HepG2 (cell line): ENCODE measurements around the gene PRKCG. TPM values are rescaled to one million over a fixed set of nuclear protein-coding genes. Genes with fewer than 3 reads are reported as not detected.

Experiments used
- ATAC-seq: fragments of 200-7000 bp; cut with Tn5 transposase; 3 replicates; pipeline ENCODE4 v1.9.1; 2020; ENCODE audit warnings: mild to moderate bottlenecking, moderate library complexity
- BruUV-seq: library from RNA; stranded (reverse); fragments of 400-500 nt; replicated peaks from 2 replicates; lab custom pipeline; 2021; lab: Mats Ljungman, UMichigan
- CTCF ChIA-PET: fragments of 300-600 bp; formaldehyde crosslinking; extraction: SDS; loops from one replicate; lab custom pipeline; 2021; ENCODE audit warnings: low total read pairs, inconsistent platforms, low intra/inter-chr PET ratio; lab: Yijun Ruan, JAX
- POLR2A ChIA-PET: fragments of 350-600 bp; sonication (Branson Sonifier 250); formaldehyde crosslinking; loops from one replicate; lab custom pipeline; 2020; ENCODE audit warnings: antibody characterized with exemption, inconsistent platforms; lab: Yijun Ruan, JAX
- DNase-seq: peaks from one replicate; pipeline ENCODE4 v3.0.0-alpha.2; 2015; ENCODE audit warnings: low spot score
- FAIRE-seq: peaks from 3 replicates; lab custom pipeline; 2011; peaks lifted over from hg19 to GRCh38; lab: Jason Lieb, UNC
- H2AFZ ChIP-seq: one replicate; pipeline ENCODE4 v1.6.1; 2011; ENCODE audit warnings: low read length, inconsistent platforms
- H3K27ac ChIP-seq: fragments of 300-600 bp; 3 replicates; pipeline ENCODE4 v1.8.0; 2011; ENCODE audit warnings: mixed run types, mild to moderate bottlenecking, mixed read lengths, low read length, inconsistent platforms; ENCODE audit not compliant: insufficient read depth; ENCODE audit errors: extremely low read length
- H3K27me3 ChIP-seq, 2 experiments: fragments of 200-600 bp in 1 of 2; 2 replicates in 1 of 2; 3 replicates in 1 of 2; pipeline versions ENCODE4 v1.6.0 to v1.8.0; 2011; ENCODE audit warnings: low read length in 2 of 2, mild to moderate bottlenecking in 2 of 2, moderate library complexity in 2 of 2, inconsistent platforms in 1 of 2; ENCODE audit not compliant: insufficient read depth in 2 of 2, control insufficient read depth in 1 of 2
- H3K36me3 ChIP-seq, 2 experiments: fragments of 200-600 bp in 1 of 2; replicated peaks in 1 of 2; 2 replicates in 1 of 2; 3 replicates in 1 of 2; pipeline versions ENCODE4 v1.5.1 to v1.8.0; 2011; ENCODE audit warnings: low read length in 2 of 2, inconsistent platforms in 1 of 2; ENCODE audit not compliant: insufficient read depth in 2 of 2, control insufficient read depth in 1 of 2
- H3K4me1 ChIP-seq: 2 replicates; pipeline ENCODE4 v1.5.1; 2012; ENCODE audit warnings: low read length, inconsistent platforms; ENCODE audit not compliant: insufficient read depth
- H3K4me2 ChIP-seq: 2 replicates; pipeline ENCODE4 v1.6.0; 2011; ENCODE audit warnings: low read depth, low read length, inconsistent platforms
- H3K4me3 ChIP-seq, 3 experiments: fragments of 200-600 bp in 1 of 3; sonication (generic), shearing (Covaris generic) in 1 of 3; replicated peaks in 1 of 3; 2 replicates each; pipeline ENCODE4 v1.5.1; 2011 to 2016; ENCODE audit warnings: low read length in 3 of 3, inconsistent platforms in 2 of 3, low read depth in 2 of 3, mild to moderate bottlenecking in 2 of 3, control low read depth in 1 of 3, mixed read lengths in 1 of 3; ENCODE audit not compliant: insufficient read depth in 1 of 3
- H3K79me2 ChIP-seq: one replicate; pipeline ENCODE4 v1.6.1; 2011; ENCODE audit warnings: low read length, inconsistent platforms; ENCODE audit not compliant: insufficient read depth
- H3K9ac ChIP-seq: 2 replicates; pipeline ENCODE4 v1.6.0; 2011; ENCODE audit warnings: mild to moderate bottlenecking, low read depth, low read length, inconsistent platforms; ENCODE audit not compliant: insufficient read depth
- H3K9me3 ChIP-seq: 2 replicates; pipeline ENCODE4 v1.5.1; 2012; ENCODE audit warnings: mild to moderate bottlenecking, low read length
- H4K20me1 ChIP-seq: 2 replicates; pipeline ENCODE4 v1.6.0; 2011; ENCODE audit warnings: inconsistent platforms, mild to moderate bottlenecking, low read length, moderate library complexity; ENCODE audit not compliant: insufficient read depth
- ARHGAP35 ChIP-seq: sonication (generic); formaldehyde crosslinking; IDR thresholded peaks from 2 replicates; pipeline ENCODE4 v1.9.0; 2022; ENCODE audit warnings: mild to moderate bottlenecking, inconsistent platforms, moderate library complexity, missing genetic modification reagents, borderline replicate concordance
- ATF7 ChIP-seq, 2 experiments: fragments of 450-650 bp in 1 of 2; sonication (generic) in 1 of 2; formaldehyde crosslinking in 1 of 2; IDR thresholded peaks; 2 replicates each; pipeline versions ENCODE4 v1.4.0 to v1.6.1; 2016 to 2020; ENCODE audit warnings: antibody characterized with exemption in 1 of 2, mild to moderate bottlenecking in 1 of 2, missing genetic modification reagents in 1 of 2
- CREB1 ChIP-seq, 2 experiments: fragments of 450-650 bp in 1 of 2; IDR thresholded peaks; 2 replicates each; pipeline ENCODE4 v1.6.1; 2016 to 2017; ENCODE audit warnings: control low read depth in 1 of 2, mild to moderate bottlenecking in 1 of 2, missing compliant biosample characterization in 1 of 2, missing genetic modification characterization in 1 of 2
- MTF1 ChIP-seq: sonication (generic); formaldehyde crosslinking; IDR thresholded peaks from 2 replicates; pipeline ENCODE4 v1.5.0; 2020; ENCODE audit warnings: missing genetic modification reagents
- NCOA2 ChIP-seq: sonication (generic); formaldehyde crosslinking; IDR thresholded peaks from 2 replicates; pipeline ENCODE4 v1.8.0; 2022; ENCODE audit warnings: inconsistent platforms
- NFIB ChIP-seq: sonication (generic); formaldehyde crosslinking; IDR thresholded peaks from 2 replicates; pipeline ENCODE4 v1.9.0; 2021; ENCODE audit warnings: missing genetic modification reagents, mild to moderate bottlenecking, borderline replicate concordance
- RXRB ChIP-seq: IDR thresholded peaks from 2 replicates; pipeline ENCODE4 v1.6.1; 2016; ENCODE audit warnings: borderline replicate concordance, missing genetic modification reagents, missing compliant biosample characterization
- SMAD1 ChIP-seq: sonication (generic); formaldehyde crosslinking; IDR thresholded peaks from 2 replicates; pipeline ENCODE4 v1.4.0; 2020; ENCODE audit warnings: missing genetic modification reagents, low read depth, mild to moderate bottlenecking, borderline replicate concordance
- SMARCE1 ChIP-seq: fragments of 450-650 bp; IDR thresholded peaks from 2 replicates; pipeline ENCODE4 v1.6.1; 2017; ENCODE audit warnings: borderline replicate concordance
- TFDP1 ChIP-seq: IDR thresholded peaks from 2 replicates; pipeline ENCODE4 v1.6.1; 2016; ENCODE audit warnings: missing compliant biosample characterization, missing genetic modification reagents, borderline replicate concordance
- U2AF1 ChIP-seq: fragments of 200-400 bp; formaldehyde crosslinking; optimal IDR thresholded peaks from 2 replicates; pipeline ENCODE3; 2017; ENCODE audit warnings: mild to moderate bottlenecking, low read depth, low read length
- ZKSCAN1 ChIP-seq: fragments of 150-350 bp; IDR thresholded peaks from 2 replicates; pipeline ENCODE4 v1.6.1; 2014; ENCODE audit warnings: low read length
- ZNF512B ChIP-seq: sonication (generic); formaldehyde crosslinking; IDR thresholded peaks from 2 replicates; pipeline ENCODE4 v1.5.1; 2020; ENCODE audit warnings: missing genetic modification reagents, mild to moderate bottlenecking, borderline replicate concordance
- ZNF616 ChIP-seq: sonication (generic); formaldehyde crosslinking; IDR thresholded peaks from 2 replicates; pipeline ENCODE4 v1.5.0; 2020; ENCODE audit warnings: low read depth, mild to moderate bottlenecking, missing genetic modification reagents
- ZNF737 ChIP-seq: sonication (generic); formaldehyde crosslinking; IDR thresholded peaks from 2 replicates; pipeline ENCODE4 v1.5.0; 2020; ENCODE audit warnings: missing genetic modification reagents, mild to moderate bottlenecking, borderline replicate concordance
- WGBS: methylation state at CpG from one replicate; pipeline ENCODE4 v1.1.6; 2017; ENCODE audit warnings: low lambda C conversion rate; 5-methylcytosine and 5-hydroxymethylcytosine counted together
- in situ Hi-C: cut with HindIII; loops from 2 replicates; pipeline ENCODE4 v1.10.0; 2017; ENCODE audit warnings: low pct_unique_long_range_greater_than_20kb; ENCODE audit not compliant: extremely low pct_ligation_motif_present
- intact Hi-C: fragments of 100-400 bp; cut with micrococcal nuclease; formaldehyde crosslinking; loops from one replicate; pipeline ENCODE4 v1.10.0; 2022; ENCODE audit not compliant: unreplicated experiment
- polyA plus RNA-seq, 8 experiments: library from polyadenylated mRNA; depleted of rRNA in 3 of 8; stranded (reverse) in 7 of 8; unstranded in 1 of 8; fragments of >200 nt; fragmentation: Illumina TruSeq in 4 of 8; extraction: Trizol in 4 of 8; gene quantifications; 2 replicates each; pipeline versions ENCODE4 v1.2.1 to v1.2.3, GENCODE V29; 2011 to 2016; ENCODE audit warnings: low read depth in 4 of 8, missing spikeins in 1 of 8, mixed read lengths in 1 of 8; ENCODE audit not compliant: insufficient read depth in 1 of 8
- total RNA-seq, 5 experiments: library from RNA; depleted of rRNA; stranded (reverse); fragments of >200 nt; fragmentation: Illumina TruSeq; extraction: Trizol; gene quantifications; 2 replicates each; pipeline ENCODE4 v1.2.3, GENCODE V29; 2016; ENCODE audit warnings: low read depth in 1 of 5

The PRKCG gene
- total and polyA plus RNA-seq, 2 of the 13 experiments (the other 11 are each of a cell fraction or from before 2014, with no cell fraction given): 0.02 to 0.03 TPM

- Histone ChIP-seq H3K9ac (no peak overlapping the region), H3K79me2 (no peaks in the 10 kb centered on the region), H4K20me1 (no peaks in the 10 kb centered on the region), H2AFZ (no peak overlapping the region), H3K36me3 (no peaks in the 10 kb centered on the region), H3K4me3 (no peak overlapping the region), H3K4me2 (no peak overlapping the region), H3K9me3 (no peaks in the 10 kb centered on the region), H3K4me1 (no peaks in the 10 kb centered on the region), H3K27me3 (peaks cover 0 to 10% of the 10 kb centered on the region in 2 experiments; a peak in 3 of 5 replicates), H3K27ac (no peak overlapping the region)
- TF ChIP-seq SMARCE1 (no peak), SMAD1 (no peak), RXRB (CRISPR knock-in tag) (no peak), MTF1 (CRISPR knock-in tag) (no peak), CREB1 (IDR thresholded peaks at IDR 0.05) (peak; percentile 74), CREB1 (CRISPR knock-in tag; IDR thresholded peaks at IDR 0.05) (no peak), NFIB (CRISPR knock-in tag) (no peak), ZNF737 (CRISPR knock-in tag) (no peak), ZNF512B (CRISPR knock-in tag) (no peak), ZNF616 (CRISPR knock-in tag) (no peak), ZKSCAN1 (no peak), ARHGAP35 (CRISPR knock-in tag) (no peak), TFDP1 (CRISPR knock-in tag) (no peak), U2AF1 (no peak), ATF7 (IDR thresholded peaks at IDR 0.05) (peak; percentile 58), ATF7 (CRISPR knock-in tag; IDR thresholded peaks at IDR 0.05) (no peak), NCOA2 (CRISPR knock-in tag) (no peak)
- CTCF ChIA-PET: no interaction called here
- POLR2A ChIA-PET: interaction anchor here (0.7 kb wide), 1 partner anchor 11 kb away, joined by 3 read pairs; no protein-coding TSS in a partner anchor
- no peak for ATAC-seq
- intact Hi-C loops: no loop called here
- WGBS: 21% methylated on average over 6 of the region's 6 CpGs
- no peak for FAIRE-seq
- no TSS peak for BruUV-seq
- in situ Hi-C loops: no loop called here
- DNase-seq: no peak
Measured at GRCh38 chr19:53916004-53916403, 34.0 kb downstream of the PRKCG start.
